ENCODE measurements around the gene INVS.

INVS gene

GRCh38 chr9:100269656-100270055 lies 170.6 kb downstream of the INVS start:
- WGBS, 2 experiments (ENCODE audit: insufficient coverage in 2 of 2), result no CpG with 5 or more reads among the region's 1 CpG
- Histone ChIP-seq H3K9me3 (ENCODE audit: control insufficient read depth, low read length) (no peaks in the 10 kb centered on the region), H3K36me3 (ENCODE audit: control insufficient read depth, insufficient read depth, low read length) (peaks cover 24% of the 10 kb centered on the region), H3K4me3 (ENCODE audit: extremely low read depth, insufficient read depth, low read length, poor library complexity, severe bottlenecking) (no peak overlapping the region), H3K27ac (ENCODE audit: low read depth, low read length, severe bottlenecking) (no peak overlapping the region), H3K4me1 (ENCODE audit: control insufficient read depth, insufficient read depth, low read length, poor library complexity, severe bottlenecking) (no peaks in the 10 kb centered on the region)

- H3K4me3 ChIP-seq (ENCODE audit: extremely low read depth, insufficient read depth, low read length, poor library complexity, severe bottlenecking), result no peak overlapping the region
- H3K36me3 ChIP-seq (ENCODE audit: control insufficient read depth, insufficient read depth, low read length), result peaks cover 70% of the 10 kb centered on the region
- no peaks in the 10 kb centered on the region for H3K4me1 ChIP-seq (ENCODE audit: control insufficient read depth, insufficient read depth, low read length, poor library complexity, severe bottlenecking)
- 93 to 100% methylated on average over 1 to 2 of the region's 5 CpGs for WGBS, 2 experiments (ENCODE audit: insufficient coverage in 2 of 2)
- no peak overlapping the region for H3K27ac ChIP-seq (ENCODE audit: low read depth, low read length, severe bottlenecking)
- no peaks in the 10 kb centered on the region for H3K9me3 ChIP-seq (ENCODE audit: control insufficient read depth, low read length)
These were observed 178.3 kb downstream of the INVS start for GRCh38 chr9:100277166-100277979.

- Histone ChIP-seq H3K9me3 (ENCODE audit: control insufficient read depth, low read length) (peaks cover 9% of the 10 kb centered on the region), H3K4me1 (ENCODE audit: control insufficient read depth, insufficient read depth, low read length, poor library complexity, severe bottlenecking) (no peaks in the 10 kb centered on the region), H3K27ac (ENCODE audit: low read depth, low read length, severe bottlenecking) (no peak overlapping the region), H3K4me3 (ENCODE audit: extremely low read depth, insufficient read depth, low read length, poor library complexity, severe bottlenecking) (no peak overlapping the region), H3K36me3 (ENCODE audit: control insufficient read depth, insufficient read depth, low read length) (peaks cover 71% of the 10 kb centered on the region)
- WGBS, 2 experiments (ENCODE audit: insufficient coverage in 2 of 2), result 90 to 92% methylated on average over 1 to 2 of the region's 2 CpGs
These were observed 182.0 kb downstream of the INVS start for GRCh38 chr9:100281066-100281465.

- Histone ChIP-seq H3K9me3 (ENCODE audit: control insufficient read depth, low read length) (peaks cover 9% of the 10 kb centered on the region), H3K4me3 (ENCODE audit: extremely low read depth, insufficient read depth, low read length, poor library complexity, severe bottlenecking) (no peak overlapping the region), H3K36me3 (ENCODE audit: control insufficient read depth, insufficient read depth, low read length) (peaks cover 71% of the 10 kb centered on the region), H3K4me1 (ENCODE audit: control insufficient read depth, insufficient read depth, low read length, poor library complexity, severe bottlenecking) (no peaks in the 10 kb centered on the region), H3K27ac (ENCODE audit: low read depth, low read length, severe bottlenecking) (no peak overlapping the region)
- WGBS, 2 experiments (ENCODE audit: insufficient coverage in 2 of 2), result 96 to 100% methylated on average over 2 to 6 of the region's 7 CpGs
These were observed 182.8 kb downstream of the INVS start for GRCh38 chr9:100281676-100282387.

GRCh38 chr9:100282388-100282719 lies 183.3 kb downstream of the INVS start:
- Histone ChIP-seq H3K36me3 (ENCODE audit: control insufficient read depth, insufficient read depth, low read length) (peaks cover 71% of the 10 kb centered on the region), H3K4me1 (ENCODE audit: control insufficient read depth, insufficient read depth, low read length, poor library complexity, severe bottlenecking) (no peaks in the 10 kb centered on the region), H3K27ac (ENCODE audit: low read depth, low read length, severe bottlenecking) (no peak overlapping the region), H3K4me3 (ENCODE audit: extremely low read depth, insufficient read depth, low read length, poor library complexity, severe bottlenecking) (no peak overlapping the region), H3K9me3 (ENCODE audit: control insufficient read depth, low read length) (peaks cover 9% of the 10 kb centered on the region)
- 96 to 99% methylated on average over 3 to 4 of the region's 4 CpGs for WGBS, 2 experiments (ENCODE audit: insufficient coverage in 2 of 2)

GRCh38 chr9:100284247-100284646 lies 185.2 kb downstream of the INVS start:
- H3K27ac ChIP-seq (ENCODE audit: low read depth, low read length, severe bottlenecking), result no peak overlapping the region
- H3K4me3 ChIP-seq (ENCODE audit: extremely low read depth, insufficient read depth, low read length, poor library complexity, severe bottlenecking), result no peak overlapping the region
- H3K9me3 ChIP-seq (ENCODE audit: control insufficient read depth, low read length), result peaks cover 15% of the 10 kb centered on the region
- H3K36me3 ChIP-seq (ENCODE audit: control insufficient read depth, insufficient read depth, low read length), result peaks cover 74% of the 10 kb centered on the region
- no peaks in the 10 kb centered on the region for H3K4me1 ChIP-seq (ENCODE audit: control insufficient read depth, insufficient read depth, low read length, poor library complexity, severe bottlenecking)
- 88 to 94% methylated on average over 6 to 7 of the region's 7 CpGs for WGBS, 2 experiments (ENCODE audit: insufficient coverage in 2 of 2)

- H3K4me1 ChIP-seq (ENCODE audit: control insufficient read depth, insufficient read depth, low read length, poor library complexity, severe bottlenecking), result no peaks in the 10 kb centered on the region
- peaks cover 15% of the 10 kb centered on the region for H3K9me3 ChIP-seq (ENCODE audit: control insufficient read depth, low read length)
- no peak overlapping the region for H3K27ac ChIP-seq (ENCODE audit: low read depth, low read length, severe bottlenecking)
- no peak overlapping the region for H3K4me3 ChIP-seq (ENCODE audit: extremely low read depth, insufficient read depth, low read length, poor library complexity, severe bottlenecking)
- H3K36me3 ChIP-seq (ENCODE audit: control insufficient read depth, insufficient read depth, low read length), result peaks cover 76% of the 10 kb centered on the region
These were observed 186.0 kb downstream of the INVS start for GRCh38 chr9:100285080-100285479.

GRCh38 chr9:100285601-100286000 lies 186.6 kb downstream of the INVS start:
- peaks cover 15% of the 10 kb centered on the region for H3K9me3 ChIP-seq (ENCODE audit: control insufficient read depth, low read length)
- no peak overlapping the region for H3K4me3 ChIP-seq (ENCODE audit: extremely low read depth, insufficient read depth, low read length, poor library complexity, severe bottlenecking)
- WGBS, 2 experiments (ENCODE audit: insufficient coverage in 2 of 2), result 94 to 96% methylated on average over 5 to 7 of the region's 7 CpGs
- peaks cover 78% of the 10 kb centered on the region for H3K36me3 ChIP-seq (ENCODE audit: control insufficient read depth, insufficient read depth, low read length)
- H3K27ac ChIP-seq (ENCODE audit: low read depth, low read length, severe bottlenecking), result no peak overlapping the region
- H3K4me1 ChIP-seq (ENCODE audit: control insufficient read depth, insufficient read depth, low read length, poor library complexity, severe bottlenecking), result no peaks in the 10 kb centered on the region

- H3K9me3 ChIP-seq (ENCODE audit: control insufficient read depth, low read length), result peaks cover 15% of the 10 kb centered on the region
- WGBS, 2 experiments (ENCODE audit: insufficient coverage in 2 of 2), result 86 to 100% methylated on average over 4 of the region's 6 CpGs
- H3K4me3 ChIP-seq (ENCODE audit: extremely low read depth, insufficient read depth, low read length, poor library complexity, severe bottlenecking), result no peak overlapping the region
- H3K4me1 ChIP-seq (ENCODE audit: control insufficient read depth, insufficient read depth, low read length, poor library complexity, severe bottlenecking), result no peaks in the 10 kb centered on the region
- no peak overlapping the region for H3K27ac ChIP-seq (ENCODE audit: low read depth, low read length, severe bottlenecking)
- H3K36me3 ChIP-seq (ENCODE audit: control insufficient read depth, insufficient read depth, low read length), result peaks cover 85% of the 10 kb centered on the region
These were observed 187.2 kb downstream of the INVS start for GRCh38 chr9:100286257-100286656.

GRCh38 chr9:100287186-100287585 lies 188.1 kb downstream of the INVS start:
- 100% methylated on average over 2 to 3 of the region's 5 CpGs for WGBS, 2 experiments (ENCODE audit: insufficient coverage in 2 of 2)
- Histone ChIP-seq H3K27ac (ENCODE audit: low read depth, low read length, severe bottlenecking) (no peak overlapping the region), H3K9me3 (ENCODE audit: control insufficient read depth, low read length) (peaks cover 15% of the 10 kb centered on the region), H3K4me3 (ENCODE audit: extremely low read depth, insufficient read depth, low read length, poor library complexity, severe bottlenecking) (no peak overlapping the region), H3K4me1 (ENCODE audit: control insufficient read depth, insufficient read depth, low read length, poor library complexity, severe bottlenecking) (no peaks in the 10 kb centered on the region), H3K36me3 (ENCODE audit: control insufficient read depth, insufficient read depth, low read length) (peaks cover 88% of the 10 kb centered on the region)

GRCh38 chr9:100290714-100291113 lies 191.7 kb downstream of the INVS start:
- peaks cover 97% of the 10 kb centered on the region for H3K36me3 ChIP-seq (ENCODE audit: control insufficient read depth, insufficient read depth, low read length)
- H3K9me3 ChIP-seq (ENCODE audit: control insufficient read depth, low read length), result peaks cover 6% of the 10 kb centered on the region
- H3K27ac ChIP-seq (ENCODE audit: low read depth, low read length, severe bottlenecking), result no peak overlapping the region
- WGBS, 2 experiments (ENCODE audit: insufficient coverage in 2 of 2), result 95 to 100% methylated on average over 3 of the region's 4 CpGs
- H3K4me1 ChIP-seq (ENCODE audit: control insufficient read depth, insufficient read depth, low read length, poor library complexity, severe bottlenecking), result no peaks in the 10 kb centered on the region
- no peak overlapping the region for H3K4me3 ChIP-seq (ENCODE audit: extremely low read depth, insufficient read depth, low read length, poor library complexity, severe bottlenecking)

All from mesodermal cell (in vitro differentiated cells).